Smooth muscle cell (in vitro differentiated cells): ENCODE measurements around the gene WNT6. TPM values are rescaled to one million over a fixed set of nuclear protein-coding genes. Genes with fewer than 3 reads are reported as not detected.

Experiments
- DNase-seq: peaks from one replicate; lab custom pipeline; 2025; ENCODE audit not compliant: unreplicated experiment; lab: John Stamatoyannopoulos, UW
- H2AFZ ChIP-seq: fragments of 200-600 bp; sonication (generic); 2 replicates; pipeline ENCODE4 v1.6.0; 2016; ENCODE audit warnings: antibody characterized with exemption, low read depth, mild to moderate bottlenecking
- H3F3A ChIP-seq: fragments of 200-600 bp; sonication (generic); 2 replicates; pipeline ENCODE4 v1.6.0; 2017; ENCODE audit warnings: antibody characterized with exemption, low read depth
- H3K27ac ChIP-seq: fragments of 200-600 bp; sonication (generic); 2 replicates; pipeline ENCODE4 v1.5.1; 2016; ENCODE audit warnings: low read depth, mild to moderate bottlenecking
- H3K27me3 ChIP-seq: fragments of 200-600 bp; sonication (generic); 2 replicates; pipeline ENCODE4 v1.6.1; 2016; ENCODE audit warnings: low read depth, mild to moderate bottlenecking
- H3K36me3 ChIP-seq: fragments of 200-600 bp; sonication (generic); 2 replicates; pipeline ENCODE4 v1.5.1; 2016; ENCODE audit warnings: low read depth
- H3K4me1 ChIP-seq: fragments of 200-600 bp; sonication (generic); 2 replicates; pipeline ENCODE4 v1.5.1; 2016; ENCODE audit warnings: low read depth
- H3K4me2 ChIP-seq: fragments of 200-600 bp; sonication (generic); 2 replicates; pipeline ENCODE4 v1.6.0; 2016; ENCODE audit warnings: mild to moderate bottlenecking
- H3K4me3 ChIP-seq: fragments of 200-600 bp; sonication (generic); 2 replicates; pipeline ENCODE4 v1.5.1; 2016; ENCODE audit warnings: mild to moderate bottlenecking
- H3K79me2 ChIP-seq: fragments of 200-600 bp; sonication (generic); 2 replicates; pipeline ENCODE4 v1.6.0; 2016; ENCODE audit warnings: low read depth, mild to moderate bottlenecking
- H3K9ac ChIP-seq: fragments of 200-600 bp; sonication (generic); 2 replicates; pipeline ENCODE4 v1.6.0; 2016; ENCODE audit warnings: low read depth
- H3K9me3 ChIP-seq: fragments of 200-600 bp; sonication (generic); replicated peaks from 2 replicates; pipeline ENCODE4 v1.5.1; 2016; ENCODE audit warnings: low read depth
- H4K20me1 ChIP-seq: fragments of 200-600 bp; sonication (generic); 2 replicates; pipeline ENCODE4 v1.6.0; 2016; ENCODE audit warnings: low read depth
- CTCF ChIP-seq: fragments of 200-600 bp; sonication (generic); IDR thresholded peaks from 2 replicates; pipeline ENCODE4 v1.5.1; 2017; ENCODE audit warnings: borderline replicate concordance, mild to moderate bottlenecking, antibody characterized with exemption; ENCODE audit not compliant: insufficient read depth, poor library complexity, severe bottlenecking
- WGBS: methylation state at CpG from one replicate; pipeline ENCODE4 v1.1.7; 2016; ENCODE audit warnings: low lambda C conversion rate; 5-methylcytosine and 5-hydroxymethylcytosine counted together
- polyA plus RNA-seq: library from polyadenylated mRNA; unstranded; fragments of >200 nt; fragmentation: Nextera tagmentation; extraction: Ambion mirVana; gene quantifications from 2 replicates; pipeline ENCODE4 v1.2.1, GENCODE V29; 2016
- total RNA-seq: library from RNA; depleted of rRNA; stranded (reverse); fragments of >200 nt; gene quantifications from 2 replicates; pipeline ENCODE4 v1.2.3, GENCODE V29; 2014

Gene WNT6
- total and polyA plus RNA-seq, 2 experiments from 2014 or later, result 7.9 to 12.1 TPM

GRCh38 chr2:218865999-218866398 is 6.4 kb downstream of the WNT6 start:
- Histone ChIP-seq H3K4me2 (no peak overlapping the region), H3K79me2 (no peaks in the 10 kb centered on the region), H3K9me3 (no peaks in the 10 kb centered on the region), H3K4me1 (no peaks in the 10 kb centered on the region), H4K20me1 (no peaks in the 10 kb centered on the region), H3K4me3 (no peak overlapping the region), H3F3A (no peaks in the 10 kb centered on the region), H3K27ac (no peak overlapping the region), H3K9ac (no peak overlapping the region), H2AFZ (no peak overlapping the region), H3K36me3 (no peaks in the 10 kb centered on the region), H3K27me3 (peaks cover 36% of the 10 kb centered on the region)
- WGBS, result 67% methylated on average over 1 of the region's 6 CpGs
- DNase-seq, result no peak
- no peak for TF ChIP-seq CTCF

GRCh38 chr2:218867900-218868299 is 8.3 kb downstream of the WNT6 start:
- TF ChIP-seq CTCF, result no peak
- Histone ChIP-seq H3K4me2 (no peak overlapping the region), H3K27me3 (peaks cover 45% of the 10 kb centered on the region), H4K20me1 (no peaks in the 10 kb centered on the region), H3K9ac (no peak overlapping the region), H3K36me3 (no peaks in the 10 kb centered on the region), H3K4me1 (no peaks in the 10 kb centered on the region), H3K4me3 (no peak overlapping the region), H2AFZ (no peak overlapping the region), H3K27ac (no peak overlapping the region), H3F3A (no peaks in the 10 kb centered on the region), H3K79me2 (no peaks in the 10 kb centered on the region), H3K9me3 (no peaks in the 10 kb centered on the region)
- 56% methylated on average over 6 of the region's 6 CpGs for WGBS
- no peak for DNase-seq

- Histone ChIP-seq H4K20me1 (no peaks in the 10 kb centered on the region), H3F3A (no peaks in the 10 kb centered on the region), H3K79me2 (no peaks in the 10 kb centered on the region), H3K4me3 (no peak overlapping the region), H3K36me3 (no peaks in the 10 kb centered on the region), H3K27ac (no peak overlapping the region), H3K4me1 (no peaks in the 10 kb centered on the region), H3K4me2 (no peak overlapping the region), H2AFZ (no peak overlapping the region), H3K9me3 (no peaks in the 10 kb centered on the region), H3K27me3 (peaks cover 57% of the 10 kb centered on the region), H3K9ac (no peak overlapping the region)
- WGBS, result 89% methylated on average over 9 of the region's 9 CpGs
- no peak for DNase-seq
- no peak for TF ChIP-seq CTCF
Measured at GRCh38 chr2:218869064-218869463, 9.5 kb downstream of the WNT6 start.

GRCh38 chr2:218870984-218871344 is 11.4 kb downstream of the WNT6 start:
- H2AFZ ChIP-seq, result no peak overlapping the region
- no peaks in the 10 kb centered on the region for H3K9me3 ChIP-seq
- no peaks in the 10 kb centered on the region for H3K36me3 ChIP-seq
- H3K4me2 ChIP-seq, result no peak overlapping the region
- TF ChIP-seq CTCF, result no peak
- no peaks in the 10 kb centered on the region for H4K20me1 ChIP-seq
- no peak overlapping the region for H3K9ac ChIP-seq
- no peaks in the 10 kb centered on the region for H3K79me2 ChIP-seq
- 59% methylated on average over 18 of the region's 18 CpGs for WGBS
- peaks cover 75% of the 10 kb centered on the region for H3K27me3 ChIP-seq
- DNase-seq, result no peak
- H3K4me3 ChIP-seq, result no peak overlapping the region
- H3K4me1 ChIP-seq, result no peaks in the 10 kb centered on the region
- no peak overlapping the region for H3K27ac ChIP-seq
- no peaks in the 10 kb centered on the region for H3F3A ChIP-seq
